ENCODE data around the gene USF3.

The USF3 gene

GRCh38 chr3:113741086-113741485 is 44.6 kb upstream of the USF3 start:
- peak overlapping the region; percentile 96 for H3K4me3 ChIP-seq (ENCODE audit: low read length, poor library complexity, severe bottlenecking)
- H3K27me3 ChIP-seq (ENCODE audit: insufficient read depth, low read length, poor library complexity, severe bottlenecking): no peaks in the 10 kb centered on the region
- no peaks in the 10 kb centered on the region; the same call in 1 of the 2 replicates for H3F3A ChIP-seq (ENCODE audit: low read depth)
- no peak overlapping the region for H2AFZ ChIP-seq (ENCODE audit: low read length)
- H3K36me3 ChIP-seq (ENCODE audit: insufficient read depth, low read length): no peaks in the 10 kb centered on the region
- H4K20me1 ChIP-seq (ENCODE audit: insufficient read depth, low read length, poor library complexity, severe bottlenecking): peaks cover 85% of the 10 kb centered on the region
- H3K4me1 ChIP-seq (ENCODE audit: insufficient read depth, low read length, poor library complexity, severe bottlenecking): peaks cover 72% of the 10 kb centered on the region
- H3K9me2 ChIP-seq (replicated peaks; ENCODE audit: low read depth, low read length): no peaks in the 10 kb centered on the region
- H3K4me2 ChIP-seq (ENCODE audit: low read depth, low read length, poor library complexity, severe bottlenecking): peak overlapping the region; percentile 84
- TF ChIP-seq CTCF (conservative IDR thresholded peaks at IDR 0.05; ENCODE audit: low read length) (no peak), EZH2phosphoT487 (IDR thresholded peaks at IDR 0.05; ENCODE audit: borderline replicate concordance) (no peak)
- no peaks in the 10 kb centered on the region for H3K9me3 ChIP-seq (ENCODE audit: insufficient read depth, low read depth, low read length)
- peaks cover 100% of the 10 kb centered on the region for H3K79me2 ChIP-seq (ENCODE audit: insufficient read depth, low read length)
- H3K9ac ChIP-seq (ENCODE audit: low read depth, low read length, poor library complexity, severe bottlenecking): peak overlapping the region; percentile 99

- peak overlapping the region; percentile 41 for H3K4me2 ChIP-seq (ENCODE audit: low read depth, low read length, poor library complexity, severe bottlenecking)
- H3K27me3 ChIP-seq (ENCODE audit: insufficient read depth, low read length, poor library complexity, severe bottlenecking): no peaks in the 10 kb centered on the region
- peaks cover 14% of the 10 kb centered on the region; the same call in 1 of the 2 replicates for H3K36me3 ChIP-seq (ENCODE audit: insufficient read depth, low read length)
- H3K4me1 ChIP-seq (ENCODE audit: insufficient read depth, low read length, poor library complexity, severe bottlenecking): peaks cover 42% of the 10 kb centered on the region
- H3K9me3 ChIP-seq (ENCODE audit: insufficient read depth, low read depth, low read length): no peaks in the 10 kb centered on the region
- H3K79me2 ChIP-seq (ENCODE audit: insufficient read depth, low read length): peaks cover 99% of the 10 kb centered on the region
- peaks cover 90% of the 10 kb centered on the region for H4K20me1 ChIP-seq (ENCODE audit: insufficient read depth, low read length, poor library complexity, severe bottlenecking)
- H3K9me2 ChIP-seq (replicated peaks; ENCODE audit: low read depth, low read length): no peaks in the 10 kb centered on the region
- no peak overlapping the region for H3K9ac ChIP-seq (ENCODE audit: low read depth, low read length, poor library complexity, severe bottlenecking)
- peak; percentile 77 for TF ChIP-seq CTCF (conservative IDR thresholded peaks at IDR 0.05; ENCODE audit: low read length)
- TF ChIP-seq EZH2phosphoT487 (IDR thresholded peaks at IDR 0.05; ENCODE audit: borderline replicate concordance): no peak
- peak overlapping the region; percentile 19 for H3K4me3 ChIP-seq (ENCODE audit: low read length, poor library complexity, severe bottlenecking)
- no peaks in the 10 kb centered on the region; the same call in 1 of the 2 replicates for H3F3A ChIP-seq (ENCODE audit: low read depth)
- H2AFZ ChIP-seq (ENCODE audit: low read length): no peak overlapping the region
These were observed 40.2 kb upstream of the USF3 start for GRCh38 chr3:113736548-113737089.

DNA sequence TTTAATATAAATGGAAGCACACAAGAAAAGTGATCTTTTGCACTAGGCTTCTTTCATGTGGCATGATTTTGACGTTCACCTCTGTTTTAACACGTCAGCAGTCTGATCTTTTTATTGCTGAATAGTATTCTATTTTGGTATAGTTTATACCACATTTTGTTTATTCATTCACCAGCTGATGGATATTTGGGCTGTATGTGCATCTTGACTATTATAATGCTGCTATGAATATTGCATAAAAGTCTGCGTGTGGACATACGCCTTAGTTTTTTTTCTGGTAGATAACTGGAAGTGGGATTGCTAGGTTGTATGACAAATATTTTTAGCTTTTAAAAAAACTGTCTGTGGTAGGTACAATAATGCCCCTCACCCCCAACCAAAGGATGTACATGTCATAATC is 35.3 kb upstream of the USF3 start:
- Histone ChIP-seq H3F3A (ENCODE audit: low read depth) (no peaks in the 10 kb centered on the region), H3K27me3 (ENCODE audit: insufficient read depth, low read length, poor library complexity, severe bottlenecking) (no peaks in the 10 kb centered on the region), H3K9me2 (replicated peaks; ENCODE audit: low read depth, low read length) (no peaks in the 10 kb centered on the region), H3K4me2 (ENCODE audit: low read depth, low read length, poor library complexity, severe bottlenecking) (no peak overlapping the region), H3K9ac (ENCODE audit: low read depth, low read length, poor library complexity, severe bottlenecking) (no peak overlapping the region), H3K36me3 (ENCODE audit: insufficient read depth, low read length) (peaks cover 24% of the 10 kb centered on the region; the same call in 1 of the 2 replicates), H3K79me2 (ENCODE audit: insufficient read depth, low read length) (peaks cover 98% of the 10 kb centered on the region), H4K20me1 (ENCODE audit: insufficient read depth, low read length, poor library complexity, severe bottlenecking) (peaks cover 68% of the 10 kb centered on the region), H2AFZ (ENCODE audit: low read length) (no peak overlapping the region), H3K4me3 (ENCODE audit: low read length, poor library complexity, severe bottlenecking) (no peak overlapping the region), H3K9me3 (ENCODE audit: insufficient read depth, low read depth, low read length) (no peaks in the 10 kb centered on the region), H3K4me1 (ENCODE audit: insufficient read depth, low read length, poor library complexity, severe bottlenecking) (peaks cover 1% of the 10 kb centered on the region)
- TF ChIP-seq CTCF (conservative IDR thresholded peaks at IDR 0.05; ENCODE audit: low read length) (no peak), EZH2phosphoT487 (IDR thresholded peaks at IDR 0.05; ENCODE audit: borderline replicate concordance) (no peak)
